ENCODE data around the gene GARIN5A.

DNA sequence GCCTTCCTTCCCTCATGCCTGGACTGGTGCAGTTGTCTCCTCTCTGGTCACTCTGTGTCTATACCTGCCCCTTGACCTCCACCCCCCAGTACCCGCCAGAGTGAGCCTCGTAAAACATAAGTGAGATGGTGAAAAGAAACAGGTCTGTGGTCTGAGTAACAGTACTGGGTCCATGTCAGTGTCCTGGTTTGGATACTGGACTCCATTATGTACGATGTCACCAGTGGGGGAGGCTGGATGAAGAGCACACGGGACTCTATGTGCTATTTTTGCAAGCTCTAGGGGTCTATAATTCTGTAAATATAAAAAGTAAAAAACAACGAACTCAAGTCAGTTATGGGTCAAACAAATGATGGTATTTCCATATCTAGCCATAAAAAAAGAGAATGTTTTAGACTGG lies 29.6 kb downstream of the GARIN5A start:
- TF ChIP-seq, protein P1, sequence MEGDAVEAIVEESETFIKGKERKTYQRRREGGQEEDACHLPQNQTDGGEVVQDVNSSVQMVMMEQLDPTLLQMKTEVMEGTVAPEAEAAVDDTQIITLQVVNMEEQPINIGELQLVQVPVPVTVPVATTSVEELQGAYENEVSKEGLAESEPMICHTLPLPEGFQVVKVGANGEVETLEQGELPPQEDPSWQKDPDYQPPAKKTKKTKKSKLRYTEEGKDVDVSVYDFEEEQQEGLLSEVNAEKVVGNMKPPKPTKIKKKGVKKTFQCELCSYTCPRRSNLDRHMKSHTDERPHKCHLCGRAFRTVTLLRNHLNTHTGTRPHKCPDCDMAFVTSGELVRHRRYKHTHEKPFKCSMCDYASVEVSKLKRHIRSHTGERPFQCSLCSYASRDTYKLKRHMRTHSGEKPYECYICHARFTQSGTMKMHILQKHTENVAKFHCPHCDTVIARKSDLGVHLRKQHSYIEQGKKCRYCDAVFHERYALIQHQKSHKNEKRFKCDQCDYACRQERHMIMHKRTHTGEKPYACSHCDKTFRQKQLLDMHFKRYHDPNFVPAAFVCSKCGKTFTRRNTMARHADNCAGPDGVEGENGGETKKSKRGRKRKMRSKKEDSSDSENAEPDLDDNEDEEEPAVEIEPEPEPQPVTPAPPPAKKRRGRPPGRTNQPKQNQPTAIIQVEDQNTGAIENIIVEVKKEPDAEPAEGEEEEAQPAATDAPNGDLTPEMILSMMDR (optimal IDR thresholded peaks at IDR 0.05 in 1 of 3, IDR thresholded peaks at IDR 0.05 in 1 of 3, conservative IDR thresholded peaks at IDR 0.05 in 1 of 3; ENCODE audit: extremely low read depth in 1 of 3, insufficient read depth in 2 of 3, low read length in 3 of 3), result no peak
- no peak for TF ChIP-seq EZH2 (IDR thresholded peaks at IDR 0.05; ENCODE audit: low read length)
